ENCODE data around the gene ODAD3.

Gene ODAD3

DNA sequence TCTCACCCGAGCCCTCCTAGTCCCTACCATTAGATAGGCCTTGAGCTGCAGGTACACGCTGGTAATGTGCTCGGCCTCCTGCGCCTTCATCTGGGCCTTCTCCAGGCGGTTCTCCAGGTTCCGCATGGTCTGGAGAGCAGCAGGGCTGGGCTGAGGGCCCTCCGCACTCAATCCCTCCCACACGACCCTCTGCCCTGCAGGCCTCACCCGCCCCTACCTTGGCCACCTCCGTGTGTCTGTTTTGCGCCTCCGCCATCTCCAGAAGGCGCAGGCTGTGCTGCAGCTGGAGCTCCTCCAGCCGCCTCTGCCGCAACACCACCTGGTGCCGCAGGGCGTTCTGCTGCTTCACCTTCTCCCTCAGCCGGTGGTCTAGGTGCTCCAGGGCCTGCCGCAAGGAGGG lies 8.3 kb downstream of the ODAD3 start:
- peaks cover 3% of the 10 kb centered on the region for H3K9me3 Mint-ChIP-seq
- peaks cover 25% of the 10 kb centered on the region for H3K4me1 Mint-ChIP-seq
- H3K27me3 Mint-ChIP-seq = peaks cover 25% of the 10 kb centered on the region
- no peak for ATAC-seq
- no peaks in the 10 kb centered on the region for H3K36me3 Mint-ChIP-seq
- H3K4me3 Mint-ChIP-seq = no peak overlapping the region
- H3K27ac Mint-ChIP-seq = no peak overlapping the region

DNA sequence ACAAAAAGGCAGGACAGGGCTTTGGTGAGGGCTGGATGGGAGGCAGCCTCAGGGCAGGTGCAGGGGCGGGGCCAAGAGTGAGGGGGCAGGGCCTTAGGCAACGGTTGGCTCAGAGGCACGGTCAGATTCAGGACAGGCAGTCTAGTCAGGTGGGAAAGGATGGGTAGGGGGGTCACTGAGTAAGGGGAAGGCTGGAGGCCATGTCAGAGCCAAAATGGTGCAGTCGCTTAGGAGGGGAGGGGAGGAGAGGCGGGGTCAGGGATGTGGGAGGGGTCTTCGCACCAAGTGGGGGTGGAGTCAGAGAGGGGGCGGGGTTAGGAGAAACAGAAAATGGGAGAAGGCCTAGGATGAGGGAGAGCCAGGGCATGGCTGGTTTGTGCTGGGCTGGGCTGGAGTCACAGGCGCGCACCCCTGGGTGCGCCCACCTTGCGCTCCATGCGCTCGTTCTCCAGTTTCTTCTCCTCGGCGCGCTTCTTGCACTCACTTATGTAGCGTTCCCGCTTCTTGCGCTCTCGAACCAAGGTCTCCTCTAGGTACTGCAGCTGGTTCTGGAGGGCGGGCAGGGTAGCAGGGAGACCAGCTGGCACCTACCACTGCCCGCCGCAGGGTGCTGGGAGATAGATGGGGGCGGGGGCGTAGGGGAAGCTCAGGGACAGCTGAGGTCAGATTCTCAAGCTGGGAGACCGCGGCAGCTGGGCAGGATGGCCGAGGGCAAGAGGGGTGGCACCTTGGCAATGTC lies 9.0 kb downstream of the ODAD3 start:
- Mint-ChIP-seq H3K9me3 (peaks cover 3% of the 10 kb centered on the region), H3K4me1 (peaks cover 32% of the 10 kb centered on the region), H3K27ac (no peak overlapping the region), H3K27me3 (peaks cover 32% of the 10 kb centered on the region), H3K36me3 (no peaks in the 10 kb centered on the region), H3K4me3 (no peak overlapping the region)
- ATAC-seq = no peak

DNA sequence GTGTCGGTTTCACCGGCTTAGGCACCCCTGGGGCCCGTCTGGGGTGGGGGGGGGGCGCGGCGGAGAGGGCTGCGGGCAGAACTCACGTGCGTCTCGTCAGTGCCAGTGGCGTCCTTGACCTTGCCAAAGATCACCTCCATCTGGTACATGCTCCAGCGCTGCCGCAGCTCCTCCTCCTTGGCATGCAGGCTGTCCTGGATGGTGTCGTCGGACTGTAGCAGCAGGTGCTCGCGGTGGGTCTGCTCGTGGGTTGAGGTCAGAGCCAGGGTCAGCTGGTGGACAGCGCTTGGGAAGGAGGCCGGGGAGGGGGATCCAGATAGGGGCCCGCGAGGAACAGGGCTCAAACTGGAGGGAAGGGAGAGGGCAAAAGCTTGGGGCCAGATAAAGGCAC lies 11.1 kb downstream of the ODAD3 start:
- no peaks in the 10 kb centered on the region for H3K36me3 Mint-ChIP-seq
- no peak for ATAC-seq
- peaks cover 3% of the 10 kb centered on the region for H3K9me3 Mint-ChIP-seq
- H3K27ac Mint-ChIP-seq = peak overlapping the region; percentile 10
- H3K4me3 Mint-ChIP-seq = no peak overlapping the region
- peaks cover 48% of the 10 kb centered on the region for H3K27me3 Mint-ChIP-seq
- peaks cover 45% of the 10 kb centered on the region for H3K4me1 Mint-ChIP-seq

DNA sequence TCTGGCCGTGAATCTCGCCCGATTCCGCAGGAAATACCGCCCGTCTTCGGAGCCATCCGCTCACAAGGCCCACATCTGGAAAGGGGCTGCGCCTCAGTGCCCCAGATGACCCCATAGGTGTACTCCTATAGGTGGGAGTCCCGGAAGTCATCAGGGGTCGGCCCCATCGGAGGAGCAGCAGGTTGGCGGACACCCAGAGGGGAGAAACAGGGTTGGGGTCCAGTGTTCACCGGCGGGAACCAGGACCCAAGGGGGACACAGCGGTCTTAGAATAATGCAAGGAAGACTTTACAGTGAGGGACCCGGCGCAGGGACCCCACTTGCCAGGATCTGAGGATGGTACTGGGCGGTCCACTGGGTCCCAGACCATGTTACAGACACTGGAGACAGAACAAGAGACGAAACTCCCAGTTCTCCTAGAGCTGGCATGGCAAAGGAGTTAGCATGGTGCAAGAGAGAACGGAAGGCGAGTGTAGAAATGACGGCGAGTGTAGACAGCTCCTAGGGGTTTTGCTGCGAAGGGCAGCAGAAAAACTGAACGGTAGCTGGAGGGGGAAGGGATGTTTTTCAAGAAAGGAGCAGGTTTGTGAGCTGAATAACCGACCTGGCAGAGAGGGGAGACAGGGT lies 11.6 kb downstream of the ODAD3 start:
- no peak overlapping the region for H3K4me3 Mint-ChIP-seq
- ATAC-seq = no peak

DNA sequence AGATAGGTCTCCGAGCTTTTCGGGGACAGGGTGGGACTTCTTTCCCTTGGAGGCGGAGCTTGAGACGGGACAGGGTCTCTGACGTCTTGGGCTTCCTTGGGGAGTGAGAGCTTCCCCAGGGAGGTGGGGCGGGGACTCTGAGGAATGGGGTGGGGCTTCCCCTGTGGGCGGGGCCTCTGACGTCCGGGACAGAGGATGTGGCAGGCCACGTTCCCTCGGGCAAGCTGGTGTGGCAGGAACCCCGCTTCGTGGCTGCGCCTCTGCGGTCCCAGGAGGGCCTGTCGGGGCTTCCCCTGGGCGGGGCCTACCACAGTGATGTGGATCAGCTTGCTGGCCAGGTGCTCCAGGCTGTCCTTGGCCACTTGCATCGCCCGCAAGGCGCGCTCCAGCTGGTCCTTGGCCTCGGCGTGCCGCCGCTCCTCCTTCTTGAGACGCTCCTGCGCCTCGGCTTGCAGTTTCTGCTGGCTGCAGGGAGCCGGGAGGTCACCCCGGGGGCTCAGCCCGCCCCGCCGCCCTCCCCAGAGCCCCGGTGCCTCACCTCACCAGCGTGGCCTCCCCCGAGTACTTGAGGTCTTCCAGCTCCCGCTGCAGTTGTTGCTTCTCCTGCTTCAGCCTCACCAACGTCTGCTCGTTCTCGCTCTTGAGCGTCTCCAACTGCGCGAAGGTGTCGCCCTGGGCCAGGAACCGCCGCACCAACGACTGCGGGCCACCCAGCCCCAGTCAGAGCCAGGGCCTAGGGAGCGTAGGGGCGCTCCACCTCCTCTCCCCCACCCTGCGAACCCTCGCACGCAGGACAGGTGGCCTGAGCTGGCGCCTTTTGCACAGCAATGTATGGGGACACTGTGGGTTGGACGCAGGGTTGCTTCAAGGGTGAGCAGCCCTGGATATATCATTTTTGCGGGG lies 12.5 kb downstream of the ODAD3 start:
- Mint-ChIP-seq H3K27ac (peak overlapping the region; percentile 10), H3K4me3 (peak overlapping the region; percentile 78), H3K27me3 (peaks cover 62% of the 10 kb centered on the region), H3K9me3 (peaks cover 3% of the 10 kb centered on the region), H3K4me1 (peaks cover 56% of the 10 kb centered on the region), H3K36me3 (no peaks in the 10 kb centered on the region)
- ATAC-seq = peak; percentile 96

More for the DNA sequence above, 11.6 kb downstream of the ODAD3 start:
- Mint-ChIP-seq H3K27ac (peak overlapping the region; percentile 10), H3K36me3 (no peaks in the 10 kb centered on the region), H3K9me3 (peaks cover 3% of the 10 kb centered on the region), H3K4me1 (peaks cover 50% of the 10 kb centered on the region), H3K27me3 (peaks cover 53% of the 10 kb centered on the region)

DNA sequence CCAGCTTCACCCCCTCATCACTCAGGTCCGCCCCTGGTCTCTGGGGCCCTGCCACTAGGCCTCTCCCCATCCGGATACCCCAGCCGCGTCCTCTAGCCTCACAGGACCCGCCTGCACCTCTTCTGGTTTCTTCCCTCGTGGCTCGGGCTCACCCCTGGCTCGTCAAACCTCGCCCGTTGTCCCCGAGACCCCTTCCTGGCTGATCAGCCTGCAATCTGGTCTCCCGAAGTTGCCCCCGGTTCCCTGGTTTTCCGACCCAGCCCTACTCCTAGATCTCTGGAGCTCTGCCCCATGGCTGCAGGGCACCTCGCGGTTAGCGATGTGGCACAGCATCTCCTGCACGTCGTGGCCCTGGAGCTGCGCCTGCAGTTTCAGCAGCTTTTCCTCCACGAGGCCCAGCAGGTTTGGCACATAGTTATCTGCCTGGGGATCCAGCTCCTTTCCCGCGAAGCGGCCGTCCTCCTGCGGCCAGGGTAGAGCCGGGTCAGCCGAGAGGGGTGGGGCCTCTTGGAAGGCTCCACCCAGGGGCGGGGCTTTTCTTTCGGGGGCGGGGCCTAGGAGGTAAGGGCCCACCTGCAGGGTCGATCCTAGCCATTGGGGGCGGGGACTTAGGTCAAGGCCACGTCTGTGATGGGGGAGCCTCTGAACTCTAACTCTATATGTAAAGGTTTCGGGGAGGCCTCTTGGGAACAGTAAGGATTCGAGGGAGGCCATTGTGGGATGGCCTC lies 13.4 kb downstream of the ODAD3 start:
- H3K9me3 Mint-ChIP-seq = peaks cover 3% of the 10 kb centered on the region
- H3K27ac Mint-ChIP-seq = peak overlapping the region; percentile 10
- peak overlapping the region; percentile 78 for H3K4me3 Mint-ChIP-seq
- H3K36me3 Mint-ChIP-seq = no peaks in the 10 kb centered on the region
- H3K4me1 Mint-ChIP-seq = peaks cover 56% of the 10 kb centered on the region
- peak; percentile 67 for ATAC-seq
- H3K27me3 Mint-ChIP-seq = peaks cover 68% of the 10 kb centered on the region

DNA sequence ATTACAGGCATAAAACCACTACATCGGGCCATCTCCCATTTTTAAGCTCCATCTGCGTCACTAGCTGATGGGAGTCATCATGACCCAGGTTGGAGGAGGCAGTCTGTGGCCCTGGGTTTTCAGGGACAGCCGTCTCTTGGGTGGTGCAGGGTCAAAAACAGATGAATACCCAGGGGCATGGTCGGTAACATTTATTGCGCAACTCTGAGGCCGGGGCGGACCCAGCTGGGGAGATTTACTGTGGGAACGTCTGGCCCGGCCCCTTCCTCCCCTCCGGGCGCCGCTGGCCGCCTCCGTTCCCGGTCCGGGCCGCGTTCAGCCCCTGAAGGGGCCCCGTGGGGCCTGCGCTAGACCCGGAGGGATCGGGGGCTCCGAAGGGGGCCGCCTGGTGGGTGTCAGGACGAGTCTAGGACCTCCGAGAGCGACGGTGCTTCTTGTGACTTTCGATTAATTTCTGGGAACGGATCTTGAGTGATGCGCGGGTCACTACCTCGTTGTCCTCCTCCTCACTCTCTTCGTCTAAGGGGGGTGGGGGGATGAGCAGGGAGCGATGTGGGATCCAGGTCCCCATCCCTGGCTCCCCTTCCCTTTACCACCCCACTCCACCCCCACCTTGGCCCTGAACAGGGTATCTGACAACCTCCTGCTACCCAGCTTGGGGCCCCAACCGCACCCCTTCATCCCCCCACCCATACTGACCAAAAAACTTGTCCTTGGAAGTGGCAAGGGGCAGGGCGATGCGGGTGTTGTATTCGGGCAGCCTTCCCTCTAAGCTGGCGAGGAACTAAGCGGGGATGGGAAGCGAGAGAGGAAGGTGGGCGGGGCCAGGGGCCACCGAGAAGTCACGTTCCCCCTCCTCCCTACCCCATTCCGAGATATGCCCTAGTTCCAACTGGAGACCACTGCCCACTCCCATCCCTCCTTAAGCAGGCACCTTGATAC lies 14.2 kb downstream of the ODAD3 start:
- Mint-ChIP-seq H3K36me3 (no peaks in the 10 kb centered on the region), H3K4me1 (peaks cover 56% of the 10 kb centered on the region), H3K9me3 (peaks cover 3% of the 10 kb centered on the region), H3K27ac (peak overlapping the region; percentile 10), H3K4me3 (peak overlapping the region; percentile 78), H3K27me3 (peaks cover 74% of the 10 kb centered on the region)
- no peak for ATAC-seq

DNA sequence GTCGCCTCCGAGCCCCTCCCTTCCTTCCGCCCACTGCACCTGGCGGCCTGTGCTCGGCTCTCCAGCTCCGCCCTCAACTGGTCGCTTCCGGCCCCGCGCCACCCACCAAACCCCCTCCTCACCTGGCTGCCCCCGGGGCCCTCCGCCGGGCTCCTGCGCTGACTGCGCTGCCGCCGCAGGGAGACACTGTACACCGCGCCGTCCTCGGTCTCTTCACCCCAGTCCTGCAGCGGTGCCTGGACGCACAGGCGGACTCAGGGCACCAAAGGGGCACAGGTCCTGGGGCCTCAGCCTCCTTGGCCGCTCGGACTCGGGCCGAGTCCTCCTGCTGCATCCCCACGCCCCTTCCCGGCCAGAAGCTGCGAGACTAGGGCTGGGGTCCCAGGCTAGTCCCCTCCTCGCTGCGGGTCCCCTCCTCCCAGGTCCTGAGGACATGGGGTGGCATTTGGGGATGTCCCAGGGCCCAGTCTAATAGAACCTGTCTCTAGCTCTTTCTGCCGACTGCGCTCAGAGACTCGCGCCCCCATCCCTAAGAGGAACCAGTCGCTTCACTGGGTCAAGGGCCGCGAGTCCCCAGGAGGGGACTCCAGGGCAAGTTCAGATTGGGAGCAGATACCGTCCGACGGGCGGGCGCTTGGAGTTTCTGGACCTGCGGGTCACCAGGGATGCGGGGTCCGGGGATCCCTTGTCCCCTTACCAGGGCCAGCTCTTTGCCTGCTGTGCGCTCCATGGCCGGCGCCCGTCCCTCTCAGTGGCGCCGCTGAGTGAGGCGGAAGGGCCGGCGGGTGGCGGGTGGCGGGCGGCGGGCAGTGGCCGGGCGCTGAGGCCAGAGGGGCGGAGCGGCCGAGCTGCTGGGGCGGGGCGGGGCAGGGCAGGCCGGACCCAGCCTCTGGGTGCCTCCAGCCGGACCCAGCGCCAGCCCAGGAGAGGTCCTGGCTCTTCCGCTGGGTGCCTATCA lies 16.1 kb downstream of the ODAD3 start, which contains the start of gene RGL3:
TSS of gene RGL3 (minus strand) at position 766 of the 958 bp plus-strand sequence. CDS start at position 730, 36 bp downstream.
- peaks cover 53% of the 10 kb centered on the region for H3K4me1 Mint-ChIP-seq
- peak within 1 kb of the TSS; percentile 58 for H3K27ac Mint-ChIP-seq
- ATAC-seq = no peak
- no peaks in the 10 kb centered on the region for H3K36me3 Mint-ChIP-seq
- peak within 1 kb of the TSS; percentile 72 for H3K4me3 Mint-ChIP-seq
- H3K27me3 Mint-ChIP-seq = peaks cover 71% of the 10 kb centered on the region
- H3K9me3 Mint-ChIP-seq = no peaks in the 10 kb centered on the region

DNA sequence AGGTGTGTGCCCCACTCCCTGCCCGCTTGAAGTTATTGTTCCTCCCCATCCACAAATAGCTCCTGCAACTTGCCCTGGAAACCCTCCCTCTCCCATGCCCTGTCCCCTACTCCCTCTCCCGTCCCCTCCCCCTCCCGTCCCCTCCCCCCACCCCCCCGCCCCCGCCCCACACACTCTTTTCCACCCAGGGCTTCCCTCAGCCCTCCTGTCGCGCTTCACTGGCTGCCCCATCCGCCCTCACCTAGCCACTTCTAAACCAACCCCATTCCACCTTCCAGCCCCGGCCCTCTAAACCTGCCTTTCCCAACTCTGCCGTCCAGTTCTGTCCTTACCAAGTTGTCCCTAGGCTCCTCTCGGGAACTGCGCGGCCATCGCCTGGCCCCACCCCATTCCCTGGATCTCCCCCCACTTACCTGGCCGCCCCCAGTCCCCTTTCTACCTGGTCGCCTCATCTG lies 16.8 kb downstream of the ODAD3 start:
- no peak for ATAC-seq
- H3K27me3 Mint-ChIP-seq = peaks cover 64% of the 10 kb centered on the region

DNA sequence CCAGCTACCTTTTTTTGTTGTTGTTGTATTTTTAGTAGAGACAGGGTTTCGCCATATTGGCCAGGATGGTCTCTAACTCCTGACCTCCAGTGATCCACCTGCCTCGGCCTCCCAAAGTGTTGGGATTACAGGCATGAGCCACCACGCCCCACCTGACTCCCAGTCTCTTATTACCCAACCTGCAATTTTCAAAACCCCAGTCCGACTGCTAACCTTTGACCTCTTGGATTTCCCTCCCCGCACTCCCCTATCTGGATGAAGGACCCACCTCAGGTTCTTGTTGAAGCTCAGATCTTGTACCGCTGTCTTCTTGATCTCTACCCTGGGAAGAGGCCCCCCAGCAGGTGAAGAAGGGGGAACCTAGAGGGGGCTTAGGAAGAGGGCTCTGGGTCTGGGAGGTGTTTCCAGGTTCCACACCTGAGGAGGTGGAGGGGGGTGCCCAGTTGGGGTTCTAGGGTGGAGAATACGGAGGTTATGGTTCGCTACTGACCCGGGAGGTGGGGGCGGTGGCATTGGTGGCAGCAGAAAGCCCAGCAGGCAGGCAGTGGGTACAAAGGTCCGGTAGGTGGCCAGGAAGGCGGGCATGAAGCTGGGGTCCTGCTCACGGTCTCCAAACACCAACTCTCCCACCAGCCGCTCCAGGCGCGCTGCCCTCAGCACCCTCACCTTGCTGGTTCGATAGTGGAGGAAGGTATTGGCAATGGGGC lies 18.4 kb downstream of the ODAD3 start:
- no peak overlapping the region for H3K27ac Mint-ChIP-seq
- peaks cover 48% of the 10 kb centered on the region for H3K27me3 Mint-ChIP-seq
- ATAC-seq = no peak
- no peak overlapping the region for H3K4me3 Mint-ChIP-seq
- H3K9me3 Mint-ChIP-seq = no peaks in the 10 kb centered on the region
- peaks cover 30% of the 10 kb centered on the region for H3K4me1 Mint-ChIP-seq
- no peaks in the 10 kb centered on the region for H3K36me3 Mint-ChIP-seq

More for the DNA sequence above, 16.8 kb downstream of the ODAD3 start:
- H3K27ac Mint-ChIP-seq = peak overlapping the region; percentile 58
- H3K36me3 Mint-ChIP-seq = no peaks in the 10 kb centered on the region
- peaks cover 46% of the 10 kb centered on the region for H3K4me1 Mint-ChIP-seq
- H3K9me3 Mint-ChIP-seq = no peaks in the 10 kb centered on the region
- H3K4me3 Mint-ChIP-seq = peak overlapping the region; percentile 72

DNA sequence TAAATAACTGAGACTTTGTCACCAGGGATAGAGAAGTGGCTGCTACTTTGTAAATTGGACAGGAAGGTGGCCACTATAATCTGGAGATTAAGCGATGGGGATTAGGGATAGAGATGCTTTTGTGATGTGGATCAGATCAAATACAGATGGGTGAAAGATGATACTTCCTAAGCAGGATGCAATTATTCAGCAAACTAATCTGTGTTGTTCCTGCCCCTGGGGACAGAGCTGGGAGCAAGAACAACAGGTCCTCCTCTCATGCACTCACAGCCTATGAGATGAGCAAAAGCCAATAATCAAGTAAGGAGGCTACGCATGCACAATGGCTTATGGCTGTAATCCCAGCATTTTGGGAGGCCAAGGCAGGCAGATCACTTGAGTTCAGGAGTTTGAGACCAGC lies 20.4 kb downstream of the ODAD3 start:
- H3K4me3 Mint-ChIP-seq = no peak overlapping the region
- H3K27ac Mint-ChIP-seq = no peak overlapping the region
- H3K27me3 Mint-ChIP-seq = peaks cover 43% of the 10 kb centered on the region
- no peaks in the 10 kb centered on the region for H3K36me3 Mint-ChIP-seq
- H3K4me1 Mint-ChIP-seq = peaks cover 16% of the 10 kb centered on the region
- H3K9me3 Mint-ChIP-seq = no peaks in the 10 kb centered on the region
- no peak for ATAC-seq

DNA sequence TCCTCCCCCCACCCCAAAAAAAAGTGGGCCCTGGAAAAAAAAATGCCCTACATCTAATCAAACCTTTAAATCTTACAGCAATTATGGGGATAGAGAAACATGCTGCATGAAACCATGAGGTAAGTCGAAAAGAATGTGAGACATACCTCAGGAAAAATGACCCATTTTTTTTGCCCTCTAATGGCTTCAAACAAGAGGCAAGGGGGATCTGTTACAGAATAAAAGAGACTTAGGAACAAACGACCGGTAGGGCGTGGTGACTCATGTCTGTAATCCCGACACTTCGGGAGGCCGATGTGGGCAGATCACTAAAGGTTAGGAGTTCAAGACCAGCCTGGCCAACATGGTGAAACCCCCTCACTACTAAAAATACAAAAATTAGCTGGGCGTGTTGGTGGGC lies 24.2 kb downstream of the ODAD3 start:
- Mint-ChIP-seq H3K36me3 (no peaks in the 10 kb centered on the region), H3K4me3 (no peak overlapping the region), H3K9me3 (no peaks in the 10 kb centered on the region), H3K27me3 (peaks cover 18% of the 10 kb centered on the region), H3K27ac (no peak overlapping the region), H3K4me1 (peaks cover 7% of the 10 kb centered on the region)
- no peak for ATAC-seq

Measured in stimulated activated memory B cell treated with anti-CD40 and anti-IgM and Interleukin-4, amounts not matched to agents 10 μg/mL and 1 μg/mL and 100 μg/mL, for 72 hours (primary cell).